ENCODE results near the gene GNAL.
A peak's percentile ranks its signal among the peaks of the same experiment; 100 is the strongest.
"Not testable (repeated sequence)": the region's sequence is repeated elsewhere in the genome, so short reads cannot be mapped to it uniquely, and the experiment has no call there.

The GNAL gene

GRCh38 chr18:11851806-11852337 is 162.8 kb downstream of the GNAL start:
- peaks cover 3% of the 10 kb centered on the region for H3K27me3 Mint-ChIP-seq (ENCODE audit: low read depth)
- H3K4me1 Mint-ChIP-seq (ENCODE audit: low read depth) = peaks cover 23% of the 10 kb centered on the region
- H3K4me3 Mint-ChIP-seq = peak overlapping the region; percentile 100
- peak overlapping the region; percentile 100 for H3K27ac Mint-ChIP-seq
- no peaks in the 10 kb centered on the region for H3K9me3 Mint-ChIP-seq
- DNase-seq (ENCODE audit: low spot score) = peak; percentile 44
- H3K36me3 Mint-ChIP-seq (ENCODE audit: low read depth) = peaks cover 7% of the 10 kb centered on the region

- H3K9me3 Mint-ChIP-seq; H3K36me3 Mint-ChIP-seq (ENCODE audit: low read depth); H3K27me3 Mint-ChIP-seq (ENCODE audit: low read depth); H3K4me3 Mint-ChIP-seq; H3K27ac Mint-ChIP-seq; DNase-seq (ENCODE audit: low spot score): not testable (repeated sequence)
- peaks cover 31% of the 10 kb centered on the region for H3K4me1 Mint-ChIP-seq (ENCODE audit: low read depth)
Measured at GRCh38 chr18:11854554-11854953, 165.5 kb downstream of the GNAL start.

GRCh38 chr18:11857177-11857887 is 168.3 kb downstream of the GNAL start:
- H3K27ac Mint-ChIP-seq = no peak overlapping the region
- H3K27me3 Mint-ChIP-seq (ENCODE audit: low read depth) = no peaks in the 10 kb centered on the region
- no peak overlapping the region for H3K4me3 Mint-ChIP-seq
- H3K9me3 Mint-ChIP-seq = no peaks in the 10 kb centered on the region
- no peaks in the 10 kb centered on the region for H3K36me3 Mint-ChIP-seq (ENCODE audit: low read depth)
- no peak for DNase-seq (ENCODE audit: low spot score)
- H3K4me1 Mint-ChIP-seq (ENCODE audit: low read depth) = peaks cover 17% of the 10 kb centered on the region

GRCh38 chr18:11859282-11859830 is 170.3 kb downstream of the GNAL start:
- DNase-seq (ENCODE audit: low spot score) = no peak
- no peak overlapping the region for H3K4me3 Mint-ChIP-seq
- no peak overlapping the region for H3K27ac Mint-ChIP-seq
- H3K27me3 Mint-ChIP-seq (ENCODE audit: low read depth) = no peaks in the 10 kb centered on the region
- H3K36me3 Mint-ChIP-seq (ENCODE audit: low read depth) = no peaks in the 10 kb centered on the region
- H3K9me3 Mint-ChIP-seq = no peaks in the 10 kb centered on the region
- peaks cover 13% of the 10 kb centered on the region for H3K4me1 Mint-ChIP-seq (ENCODE audit: low read depth)

GRCh38 chr18:11859903-11860407 is 170.9 kb downstream of the GNAL start:
- H3K4me3 Mint-ChIP-seq = no peak overlapping the region
- H3K9me3 Mint-ChIP-seq = no peaks in the 10 kb centered on the region
- H3K27ac Mint-ChIP-seq = no peak overlapping the region
- H3K4me1 Mint-ChIP-seq (ENCODE audit: low read depth) = peaks cover 11% of the 10 kb centered on the region
- DNase-seq (ENCODE audit: low spot score) = peak; percentile 23
- H3K27me3 Mint-ChIP-seq (ENCODE audit: low read depth) = no peaks in the 10 kb centered on the region
- no peaks in the 10 kb centered on the region for H3K36me3 Mint-ChIP-seq (ENCODE audit: low read depth)

DNA sequence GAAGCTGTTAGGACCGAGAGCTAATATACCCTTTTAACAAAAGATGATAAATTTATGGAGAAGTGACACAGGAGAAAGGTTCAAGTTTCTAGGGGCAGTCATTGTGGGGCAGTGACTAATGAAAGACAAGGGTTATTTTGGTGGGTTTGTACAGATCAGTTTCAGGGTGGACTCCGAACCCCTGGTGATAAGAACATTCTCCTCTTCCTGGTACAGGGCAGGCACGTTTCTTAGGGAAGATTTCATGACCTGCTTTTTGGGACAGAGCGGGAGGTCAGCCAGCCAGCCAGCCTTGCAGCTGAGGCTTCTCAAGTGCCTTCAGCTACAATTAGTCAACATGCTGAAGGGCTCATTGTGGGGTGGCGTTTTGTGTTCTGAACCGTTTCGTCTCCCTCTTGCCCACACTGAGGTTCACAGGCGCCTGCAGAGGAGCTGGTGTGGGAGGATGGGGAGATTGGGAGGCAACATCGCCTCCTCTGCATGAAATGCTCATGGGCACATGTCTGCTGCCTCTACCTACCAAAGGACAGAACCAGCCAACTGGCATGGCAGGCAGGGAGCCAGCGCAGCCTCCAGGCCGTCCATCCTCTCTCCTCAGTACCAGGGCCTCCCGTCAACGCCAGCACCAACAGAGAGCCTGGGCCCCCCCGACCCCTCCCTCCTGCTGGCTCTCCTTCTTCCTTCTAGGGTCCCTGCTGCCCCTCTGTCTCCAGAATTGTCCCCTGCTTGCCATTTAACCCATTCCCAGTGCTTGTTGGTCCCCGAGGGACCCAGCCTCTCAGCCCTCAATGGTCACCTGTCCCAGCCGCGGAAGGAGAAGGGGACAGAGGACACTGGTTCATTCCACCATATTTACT is 171.8 kb downstream of the GNAL start:
- no peak for DNase-seq (ENCODE audit: low spot score)
- Mint-ChIP-seq H3K27ac (no peak overlapping the region), H3K9me3 (no peaks in the 10 kb centered on the region), H3K27me3 (ENCODE audit: low read depth) (no peaks in the 10 kb centered on the region), H3K4me1 (ENCODE audit: low read depth) (peaks cover 11% of the 10 kb centered on the region), H3K36me3 (ENCODE audit: low read depth) (no peaks in the 10 kb centered on the region), H3K4me3 (no peak overlapping the region)

GRCh38 chr18:11861583-11862288 is 172.7 kb downstream of the GNAL start:
- no peak for DNase-seq (ENCODE audit: low spot score)
- Mint-ChIP-seq H3K36me3 (ENCODE audit: low read depth) (no peaks in the 10 kb centered on the region), H3K4me3 (no peak overlapping the region), H3K27me3 (ENCODE audit: low read depth) (no peaks in the 10 kb centered on the region), H3K4me1 (ENCODE audit: low read depth) (peaks cover 11% of the 10 kb centered on the region), H3K9me3 (no peaks in the 10 kb centered on the region), H3K27ac (no peak overlapping the region)

GRCh38 chr18:11862468-11863137 is 173.5 kb downstream of the GNAL start:
- Mint-ChIP-seq H3K36me3 (ENCODE audit: low read depth) (no peaks in the 10 kb centered on the region), H3K4me1 (ENCODE audit: low read depth) (peaks cover 11% of the 10 kb centered on the region), H3K9me3 (no peaks in the 10 kb centered on the region), H3K27ac (no peak overlapping the region), H3K27me3 (ENCODE audit: low read depth) (no peaks in the 10 kb centered on the region), H3K4me3 (no peak overlapping the region)
- DNase-seq (ENCODE audit: low spot score) = no peak

GRCh38 chr18:11864471-11864870 is 175.4 kb downstream of the GNAL start:
- Mint-ChIP-seq H3K9me3 (no peaks in the 10 kb centered on the region), H3K27me3 (ENCODE audit: low read depth) (no peaks in the 10 kb centered on the region), H3K27ac (no peak overlapping the region), H3K4me1 (ENCODE audit: low read depth) (peaks cover 3% of the 10 kb centered on the region), H3K4me3 (no peak overlapping the region), H3K36me3 (ENCODE audit: low read depth) (no peaks in the 10 kb centered on the region)
- DNase-seq (ENCODE audit: low spot score) = no peak

GRCh38 chr18:11865071-11865470 is 176.0 kb downstream of the GNAL start:
- Mint-ChIP-seq H3K4me3 (no peak overlapping the region), H3K36me3 (ENCODE audit: low read depth) (no peaks in the 10 kb centered on the region), H3K9me3 (no peaks in the 10 kb centered on the region), H3K27me3 (ENCODE audit: low read depth) (no peaks in the 10 kb centered on the region), H3K4me1 (ENCODE audit: low read depth) (peaks cover 2% of the 10 kb centered on the region), H3K27ac (no peak overlapping the region)
- DNase-seq (ENCODE audit: low spot score) = no peak

DNA sequence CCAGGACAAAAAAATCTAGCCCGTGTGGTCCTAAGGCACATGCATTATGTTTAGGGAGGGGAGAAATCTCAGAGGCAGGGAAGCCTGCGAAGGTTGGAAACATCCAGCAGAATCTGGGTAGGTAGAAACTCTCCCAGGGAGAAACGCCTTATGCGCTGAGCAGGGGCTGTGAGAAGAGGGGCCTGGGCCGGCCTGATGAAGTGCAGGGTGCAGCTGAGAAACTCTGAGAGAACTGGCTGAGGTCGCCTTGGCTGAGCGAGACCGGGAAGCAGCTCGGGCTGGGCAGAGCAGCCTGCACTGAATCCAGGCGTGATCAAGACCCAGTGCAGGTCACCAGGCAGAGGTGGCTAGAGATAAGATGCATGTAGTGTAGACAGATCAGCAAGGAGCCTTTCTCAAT is 177.3 kb downstream of the GNAL start:
- Mint-ChIP-seq H3K4me1 (ENCODE audit: low read depth) (no peaks in the 10 kb centered on the region), H3K4me3 (no peak overlapping the region), H3K36me3 (ENCODE audit: low read depth) (no peaks in the 10 kb centered on the region), H3K27me3 (ENCODE audit: low read depth) (peaks cover 2% of the 10 kb centered on the region), H3K9me3 (no peaks in the 10 kb centered on the region), H3K27ac (no peak overlapping the region)
- no peak for DNase-seq (ENCODE audit: low spot score)

DNA sequence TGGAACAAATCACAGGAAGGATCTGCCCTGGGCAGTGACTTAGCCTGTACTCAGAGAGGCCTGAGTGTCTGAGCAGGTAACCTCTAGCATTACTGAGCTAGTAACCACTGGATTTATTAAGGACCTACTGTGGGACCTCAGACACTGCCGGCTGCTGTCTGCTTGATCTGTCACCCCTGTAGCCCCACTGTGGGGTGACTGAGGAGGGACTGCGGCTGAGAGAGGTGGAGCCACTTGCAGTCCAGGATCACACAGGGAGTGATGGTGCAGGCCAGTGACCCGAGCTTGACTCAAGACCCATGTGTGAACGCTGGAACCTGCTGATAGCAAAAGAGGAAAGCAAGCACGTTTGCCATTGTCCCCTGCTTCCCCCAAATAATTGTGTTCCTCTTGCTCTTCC is 177.7 kb downstream of the GNAL start:
- Mint-ChIP-seq H3K4me3 (no peak overlapping the region), H3K9me3 (no peaks in the 10 kb centered on the region), H3K36me3 (ENCODE audit: low read depth) (no peaks in the 10 kb centered on the region), H3K27ac (no peak overlapping the region), H3K4me1 (ENCODE audit: low read depth) (no peaks in the 10 kb centered on the region), H3K27me3 (ENCODE audit: low read depth) (peaks cover 2% of the 10 kb centered on the region)
- DNase-seq (ENCODE audit: low spot score) = no peak

GRCh38 chr18:11868230-11868629 is 179.2 kb downstream of the GNAL start:
- Mint-ChIP-seq H3K4me1 (ENCODE audit: low read depth) (no peaks in the 10 kb centered on the region), H3K9me3 (no peaks in the 10 kb centered on the region), H3K36me3 (ENCODE audit: low read depth) (no peaks in the 10 kb centered on the region), H3K27me3 (ENCODE audit: low read depth) (peaks cover 2% of the 10 kb centered on the region), H3K27ac (no peak overlapping the region), H3K4me3 (no peak overlapping the region)
- DNase-seq (ENCODE audit: low spot score) = no peak

Data from T-helper 2 cell treated with Interferon-gamma antibody and Interleukin-4, amounts not matched to agents 5 μg/mL and 100 μg/mL, for 36 hours (primary cell).